Measurements from ENCODE around the gene RUNX2.
A peak's percentile ranks its signal among the peaks of the same experiment; 100 is the strongest.

RUNX2 gene

GRCh38 chr6:45563844-45564243, 235.7 kb downstream of the RUNX2 start:
- no peak for DNase-seq

DNA sequence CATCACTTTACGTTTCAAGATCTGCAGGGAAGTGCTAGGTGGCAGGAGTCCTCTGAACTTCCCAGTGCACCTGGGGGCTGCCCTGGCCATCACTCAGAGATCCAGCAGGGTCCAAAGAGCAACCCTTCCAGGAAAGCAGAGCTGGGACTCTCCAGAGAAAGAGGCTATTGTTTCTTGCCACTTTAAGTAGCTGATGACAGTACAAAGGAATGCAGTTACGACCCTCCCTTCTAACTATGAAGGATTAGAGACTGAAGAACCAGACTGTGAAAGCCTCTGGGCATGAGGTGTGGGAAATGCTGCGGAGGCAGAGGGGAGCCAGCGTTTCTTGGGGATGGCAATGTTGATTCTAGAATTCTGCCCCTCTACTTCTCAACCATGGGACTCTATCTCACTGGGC, 238.8 kb downstream of the RUNX2 start:
- DNase-seq, result no peak

DNA sequence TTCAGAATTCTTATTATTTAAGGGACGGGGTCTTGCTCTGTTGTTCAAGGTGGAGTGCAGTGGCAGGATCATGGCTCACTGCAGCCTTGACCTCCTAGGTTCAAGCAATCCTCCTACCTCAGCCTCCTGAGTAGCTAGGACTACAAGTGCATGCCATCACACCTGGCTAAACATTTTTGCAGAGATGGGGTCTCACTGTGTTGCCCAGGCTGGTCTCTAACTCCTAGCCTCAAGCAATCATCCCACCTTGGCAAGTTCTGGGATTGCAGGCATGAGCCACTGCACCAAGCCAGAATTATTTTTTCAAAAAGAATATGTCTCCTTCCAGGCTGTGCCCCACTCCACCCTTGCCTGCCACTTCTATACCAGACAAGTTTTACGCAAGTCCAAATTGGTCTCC, 239.7 kb downstream of the RUNX2 start:
- no peak for DNase-seq

- no peak for DNase-seq
These were observed 240.5 kb downstream of the RUNX2 start for GRCh38 chr6:45568626-45569025.

DNA sequence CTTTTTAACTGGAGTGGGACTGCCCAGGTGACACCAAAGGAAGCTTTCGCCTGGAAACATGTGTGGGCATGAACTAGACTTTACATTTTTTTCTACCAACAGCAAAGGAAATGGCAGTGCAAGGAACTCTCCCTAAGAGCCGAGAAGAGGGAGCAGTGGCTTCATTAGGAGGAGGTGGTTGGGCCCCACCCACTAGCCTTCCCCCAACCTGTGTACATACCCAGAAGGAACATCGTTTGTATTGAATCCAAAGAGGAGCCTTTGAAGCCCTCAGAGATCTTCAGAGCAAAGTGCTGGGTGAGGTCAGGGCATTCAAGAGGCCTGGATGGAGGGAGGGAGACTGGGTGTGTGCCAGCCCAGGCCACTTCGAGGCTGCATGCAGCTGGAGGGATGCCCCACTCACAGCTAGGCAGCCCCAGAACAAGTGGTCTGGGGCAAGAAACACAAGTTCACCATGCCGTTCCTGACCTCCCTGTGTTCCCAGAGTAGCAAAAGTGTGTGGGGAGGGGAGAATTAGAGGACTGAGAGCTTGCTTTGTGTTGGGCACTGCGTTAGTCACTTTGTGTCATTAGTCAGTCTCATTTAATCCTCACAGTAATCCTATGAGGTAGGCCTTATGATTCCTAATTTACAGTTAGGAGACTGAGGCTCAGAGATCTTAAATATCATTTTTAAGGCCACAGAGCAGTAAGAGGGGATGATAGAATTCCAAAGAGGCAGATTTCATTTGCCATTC, 241.2 kb downstream of the RUNX2 start:
- DNase-seq, result no peak

DNA sequence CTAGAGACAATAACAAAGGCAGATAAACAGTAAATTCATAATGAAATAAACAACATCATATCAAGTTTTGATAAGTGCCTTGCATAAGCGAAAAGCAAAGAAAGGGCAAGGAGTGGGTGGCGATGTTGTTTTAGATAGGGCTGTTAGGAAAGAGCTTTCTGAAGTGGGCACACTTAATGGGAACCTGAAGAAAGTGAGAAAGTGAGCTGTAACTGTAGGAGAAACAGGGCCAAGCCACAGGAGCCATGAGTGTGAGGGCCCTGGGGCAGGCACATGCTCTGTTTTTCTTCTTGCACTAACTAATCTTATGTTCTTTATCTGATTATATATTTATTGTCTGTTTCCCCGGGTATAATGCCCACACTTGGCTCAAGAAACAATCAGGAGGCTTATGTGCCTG, 243.0 kb downstream of the RUNX2 start:
- DNase-seq, result no peak

DNA sequence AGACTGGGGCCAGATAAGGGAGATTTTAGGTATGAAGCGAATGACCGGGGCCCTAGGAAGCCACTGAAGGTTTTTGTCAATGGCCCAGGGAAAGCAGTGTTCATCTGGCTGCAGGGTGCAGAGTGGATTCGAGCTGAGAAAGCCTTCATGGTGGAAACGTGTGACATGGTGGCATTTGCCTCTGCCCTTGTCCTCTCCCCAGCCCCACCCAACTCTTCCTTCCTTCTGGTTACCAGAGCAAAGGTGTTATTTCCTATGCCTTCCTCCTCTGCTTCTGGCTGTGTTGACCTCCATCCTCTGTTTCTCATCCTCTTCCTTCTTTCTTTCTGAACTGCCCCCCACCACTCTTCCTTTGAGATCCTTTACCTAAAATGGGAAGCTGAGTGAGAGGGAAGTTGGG, 244.7 kb downstream of the RUNX2 start:
- no peak for DNase-seq

- DNase-seq, result no peak
These were observed 245.9 kb downstream of the RUNX2 start for GRCh38 chr6:45574014-45574461.

DNA sequence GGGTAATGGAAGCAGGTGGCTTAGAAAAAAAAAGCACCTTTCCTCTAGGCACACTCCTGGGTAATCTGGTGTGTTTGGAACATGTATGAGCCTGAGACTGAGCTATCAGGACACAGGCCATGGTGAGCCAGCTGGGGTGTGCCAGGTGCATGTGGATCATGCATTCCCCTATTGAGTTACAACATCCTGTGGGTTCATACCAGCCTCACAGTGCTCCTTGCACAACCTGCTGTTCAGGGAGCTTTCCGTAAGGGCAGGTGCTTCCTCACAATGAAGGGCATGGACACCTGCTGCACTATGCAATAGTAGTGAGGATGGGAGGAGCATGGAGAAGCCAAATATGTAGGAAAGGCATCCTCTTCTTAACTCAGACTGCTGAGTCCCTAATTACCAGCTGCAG, 246.8 kb downstream of the RUNX2 start:
- DNase-seq, result no peak

GRCh38 chr6:45576648-45577624, 248.8 kb downstream of the RUNX2 start:
- DNase-seq, result no peak

- no peak for DNase-seq
These were observed 249.8 kb downstream of the RUNX2 start for GRCh38 chr6:45577836-45578504.

- no peak for DNase-seq
These were observed 256.0 kb downstream of the RUNX2 start for GRCh38 chr6:45584127-45584526.

- DNase-seq, result peak; percentile 53
These were observed 258.4 kb downstream of the RUNX2 start for GRCh38 chr6:45586216-45587171.

DNA sequence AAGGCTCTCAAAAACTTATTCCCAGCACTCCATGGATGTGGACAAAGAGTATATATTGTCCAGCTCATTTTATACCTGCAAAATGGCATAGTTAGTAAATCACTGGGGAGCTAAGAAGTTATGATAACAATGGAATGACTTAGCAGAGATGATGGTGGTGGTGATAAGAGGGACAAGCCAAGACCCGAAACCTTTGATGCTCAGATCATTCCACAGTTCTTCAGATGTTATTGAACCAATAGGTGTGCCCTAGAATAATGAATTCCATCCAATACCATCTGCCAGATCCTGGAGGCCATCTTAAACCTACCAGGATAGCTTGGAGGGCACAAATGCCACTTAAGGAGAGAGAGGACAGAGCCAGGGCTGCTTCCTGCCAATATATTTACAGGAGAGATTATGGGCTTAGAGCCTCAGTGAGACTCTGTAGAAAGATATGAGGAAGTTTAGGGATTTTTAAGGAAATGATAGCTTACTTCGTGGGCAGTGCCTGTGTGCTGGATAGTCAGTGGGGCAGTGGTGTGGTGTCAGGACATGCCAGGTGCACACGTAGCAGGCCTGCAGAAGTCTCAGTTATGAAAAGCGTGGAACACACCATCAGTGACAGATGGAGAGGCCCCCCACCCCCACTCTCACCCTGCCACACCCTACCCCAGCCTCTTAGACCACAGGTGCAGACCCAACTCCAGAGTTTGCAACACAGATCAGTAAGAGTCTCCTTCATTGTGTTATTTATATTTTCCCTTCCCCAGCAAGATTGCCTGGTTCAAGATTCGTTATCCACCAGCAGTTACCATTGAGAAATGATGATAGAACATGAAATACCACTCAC, 259.3 kb downstream of the RUNX2 start:
- DNase-seq, result no peak

DNA sequence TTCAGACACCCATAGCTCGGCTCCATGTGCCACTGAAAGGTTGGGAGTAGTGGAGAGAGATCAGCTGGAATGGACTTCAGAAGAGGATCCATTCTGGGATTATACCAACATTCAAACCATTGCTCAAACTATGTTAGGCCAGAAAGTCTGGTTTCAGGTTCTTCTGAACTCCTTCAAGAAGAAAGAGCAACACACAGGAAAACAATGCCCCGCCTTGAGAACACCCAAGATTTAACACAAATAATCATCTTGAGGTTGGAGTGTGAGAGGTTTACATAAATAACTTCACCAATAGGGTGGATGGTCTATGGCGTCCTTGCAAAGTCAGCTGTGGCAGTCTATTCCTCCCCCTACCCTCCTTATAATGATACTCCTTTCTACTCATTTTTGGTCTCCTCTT, 261.2 kb downstream of the RUNX2 start:
- DNase-seq, result no peak

GRCh38 chr6:45590226-45590625, 262.1 kb downstream of the RUNX2 start:
- DNase-seq, result no peak

- DNase-seq, result no peak
These were observed 262.6 kb downstream of the RUNX2 start for GRCh38 chr6:45590696-45591184.

GRCh38 chr6:45591306-45591705, 263.2 kb downstream of the RUNX2 start:
- no peak for DNase-seq

- no peak for DNase-seq
These were observed 263.8 kb downstream of the RUNX2 start for GRCh38 chr6:45591890-45592289.

DNA sequence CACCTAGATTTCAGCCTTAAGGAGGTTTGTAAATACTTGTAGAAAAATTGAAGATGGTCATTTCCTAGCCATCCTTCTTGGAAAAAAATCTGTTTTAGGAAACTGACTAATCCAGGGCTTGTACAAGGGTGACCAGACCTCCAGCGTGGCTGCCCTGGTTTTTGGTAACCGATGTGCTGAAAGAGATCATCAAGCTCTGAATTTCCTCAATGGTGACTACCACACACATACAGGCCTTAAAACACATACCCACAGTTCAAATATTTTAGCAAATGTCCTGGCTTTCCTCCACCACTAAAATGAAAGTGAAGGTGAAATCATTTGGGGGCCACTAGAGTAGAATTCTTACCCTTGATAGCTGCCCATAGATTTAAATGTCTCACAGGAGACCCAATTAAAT, 264.9 kb downstream of the RUNX2 start:
- no peak for DNase-seq

All from activated CD4-positive, alpha-beta T cell treated with anti-CD3 and anti-CD28 coated beads, Interleukin-2, amount 50 U/mL, for 1 hour (primary cell).